OCI-LY7 (cell line): ENCODE measurements around the gene CEMIP2.

Experiments used
- EZH2phosphoT487 ChIP-seq: fragments of 200-600 bp; sonication (generic); IDR thresholded peaks from 2 replicates; pipeline ENCODE4 v1.6.1; 2018; ENCODE audit warnings: low read depth, borderline replicate concordance, mild to moderate bottlenecking, mixed run types, antibody characterized with exemption, low read length, moderate library complexity, mixed read lengths
- TF ChIP-seq, protein P1 (sequence below): fragments of 200-600 bp; sonication (generic); conservative IDR thresholded peaks from 2 replicates; pipeline ENCODE4 v1.5.1; 2014; ENCODE audit warnings: mild to moderate bottlenecking, antibody characterized with exemption, low read length, moderate library complexity, mixed read lengths

DNA sequence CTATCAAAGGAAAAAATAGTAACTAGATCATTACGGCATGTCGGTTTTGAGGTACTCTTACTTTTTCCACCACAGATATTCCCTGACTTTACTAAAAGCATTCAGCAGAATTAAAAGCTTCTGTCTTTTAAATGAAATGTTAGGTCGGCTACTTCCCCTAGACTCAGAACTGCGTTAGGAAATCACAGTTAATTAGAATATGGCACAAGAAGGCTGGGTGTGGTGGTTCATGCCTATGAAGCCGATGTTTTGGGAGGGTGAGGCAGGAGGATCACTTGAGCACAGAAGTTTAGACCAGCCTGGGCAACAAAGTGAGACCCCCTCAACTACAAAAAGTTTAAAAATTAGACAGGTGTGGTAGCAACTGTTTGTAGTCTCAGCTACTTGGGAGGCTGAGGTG is 24.4 kb downstream of the CEMIP2 start:
- TF ChIP-seq, protein P1, sequence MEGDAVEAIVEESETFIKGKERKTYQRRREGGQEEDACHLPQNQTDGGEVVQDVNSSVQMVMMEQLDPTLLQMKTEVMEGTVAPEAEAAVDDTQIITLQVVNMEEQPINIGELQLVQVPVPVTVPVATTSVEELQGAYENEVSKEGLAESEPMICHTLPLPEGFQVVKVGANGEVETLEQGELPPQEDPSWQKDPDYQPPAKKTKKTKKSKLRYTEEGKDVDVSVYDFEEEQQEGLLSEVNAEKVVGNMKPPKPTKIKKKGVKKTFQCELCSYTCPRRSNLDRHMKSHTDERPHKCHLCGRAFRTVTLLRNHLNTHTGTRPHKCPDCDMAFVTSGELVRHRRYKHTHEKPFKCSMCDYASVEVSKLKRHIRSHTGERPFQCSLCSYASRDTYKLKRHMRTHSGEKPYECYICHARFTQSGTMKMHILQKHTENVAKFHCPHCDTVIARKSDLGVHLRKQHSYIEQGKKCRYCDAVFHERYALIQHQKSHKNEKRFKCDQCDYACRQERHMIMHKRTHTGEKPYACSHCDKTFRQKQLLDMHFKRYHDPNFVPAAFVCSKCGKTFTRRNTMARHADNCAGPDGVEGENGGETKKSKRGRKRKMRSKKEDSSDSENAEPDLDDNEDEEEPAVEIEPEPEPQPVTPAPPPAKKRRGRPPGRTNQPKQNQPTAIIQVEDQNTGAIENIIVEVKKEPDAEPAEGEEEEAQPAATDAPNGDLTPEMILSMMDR = no peak
- no peak for TF ChIP-seq EZH2phosphoT487
